ENCODE data around the gene PCOLCE2. TPM values are rescaled to one million over a fixed set of nuclear protein-coding genes. Genes with fewer than 3 reads are reported as not detected.

PCOLCE2 gene
- total and polyA plus RNA-seq, 2 experiments from 2014 or later = 45.4 to 46.4 TPM

DNA sequence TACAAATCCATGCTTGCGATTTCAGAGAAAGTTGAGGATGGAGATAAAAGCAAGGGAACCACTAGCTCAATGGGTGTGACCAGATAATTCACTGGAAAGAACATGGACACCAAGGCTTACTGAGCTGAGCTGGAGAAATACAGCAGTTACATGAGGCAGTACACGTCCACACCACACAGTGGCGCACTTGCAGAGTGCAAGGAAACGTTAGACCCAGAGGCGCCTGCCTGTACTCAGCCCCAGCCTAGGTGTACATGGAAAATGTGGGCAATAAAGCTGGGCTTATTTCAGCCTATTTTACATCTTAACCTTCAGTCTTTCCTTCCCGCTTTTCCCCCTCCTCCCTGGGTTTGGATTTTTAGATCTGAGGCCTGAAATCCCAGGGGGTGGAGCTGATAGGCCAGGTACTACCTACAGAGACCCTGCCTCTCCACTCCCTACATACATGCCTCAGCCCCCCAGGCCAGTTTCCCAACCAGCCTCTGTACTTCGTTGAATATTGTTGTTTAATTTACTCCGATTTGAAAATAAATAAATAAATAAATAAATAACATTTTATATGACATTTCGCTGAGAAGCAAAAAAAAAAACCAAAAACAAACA, 60.1 kb downstream of the PCOLCE2 start:
- H3K9me2 ChIP-seq (ENCODE audit: insufficient read depth) = no peaks in the 10 kb centered on the region
- peak; percentile 86 for DNase-seq
- 17 to 21% methylated on average over 9 of the region's 9 CpGs for WGBS, 2 experiments (ENCODE audit: low coverage in 1 of 2, low lambda C conversion rate in 2 of 2, missing lambda C conversion rate in 2 of 2)
- in situ Hi-C loops (cut with MboI) = loop anchor here (5.0 kb wide), 1 partner anchor 163 kb away; no protein-coding TSS in a partner anchor
- H3K9me3 ChIP-seq (ENCODE audit: low read depth) = no peaks in the 10 kb centered on the region
- no peak overlapping the region for H3K27ac ChIP-seq
- TF ChIP-seq EZH2 (IDR thresholded peaks at IDR 0.05; ENCODE audit: insufficient read depth, poor library complexity, severe bottlenecking) = no peak
- no peak overlapping the region for H3K9ac ChIP-seq
- H4K20me1 ChIP-seq (ENCODE audit: insufficient read depth) = no peaks in the 10 kb centered on the region
- no peaks in the 10 kb centered on the region for H3K27me3 ChIP-seq (replicated peaks; ENCODE audit: insufficient read depth)
- H3F3A ChIP-seq (ENCODE audit: insufficient read depth) = no peaks in the 10 kb centered on the region
- H3K79me2 ChIP-seq (ENCODE audit: insufficient read depth) = no peaks in the 10 kb centered on the region
- H3K4me1 ChIP-seq (ENCODE audit: insufficient read depth) = no peaks in the 10 kb centered on the region
- no peak overlapping the region for H2AFZ ChIP-seq
- H3K4me2 ChIP-seq (ENCODE audit: unreplicated experiment) = no peak overlapping the region
- no peaks in the 10 kb centered on the region for H3K36me3 ChIP-seq (ENCODE audit: low read depth)
- no peak overlapping the region for H3K4me3 ChIP-seq

GRCh38 chr3:142819179-142819578, 69.7 kb downstream of the PCOLCE2 start:
- Histone ChIP-seq H3K4me2 (ENCODE audit: unreplicated experiment) (no peak overlapping the region), H3K27ac (no peak overlapping the region), H3K4me3 (no peak overlapping the region), H3F3A (ENCODE audit: insufficient read depth) (no peaks in the 10 kb centered on the region), H2AFZ (no peak overlapping the region), H3K9ac (no peak overlapping the region), H3K79me2 (ENCODE audit: insufficient read depth) (no peaks in the 10 kb centered on the region), H4K20me1 (ENCODE audit: insufficient read depth) (no peaks in the 10 kb centered on the region), H3K9me2 (ENCODE audit: insufficient read depth) (no peaks in the 10 kb centered on the region), H3K4me1 (ENCODE audit: insufficient read depth) (no peaks in the 10 kb centered on the region), H3K9me3 (ENCODE audit: low read depth) (no peaks in the 10 kb centered on the region), H3K27me3 (replicated peaks; ENCODE audit: insufficient read depth) (no peaks in the 10 kb centered on the region), H3K36me3 (ENCODE audit: low read depth) (no peaks in the 10 kb centered on the region)
- in situ Hi-C loops (cut with MboI) = loop anchor here (10.0 kb wide), 1 partner anchor 224 kb away; the partner anchor contains the start of gene PLS1
- TF ChIP-seq EZH2 (IDR thresholded peaks at IDR 0.05; ENCODE audit: insufficient read depth, poor library complexity, severe bottlenecking) = no peak
- TF ChIP-seq EZH2phosphoT487 (IDR thresholded peaks at IDR 0.05; ENCODE audit: insufficient read depth, low read depth) = no peak
- no peak for DNase-seq

DNA sequence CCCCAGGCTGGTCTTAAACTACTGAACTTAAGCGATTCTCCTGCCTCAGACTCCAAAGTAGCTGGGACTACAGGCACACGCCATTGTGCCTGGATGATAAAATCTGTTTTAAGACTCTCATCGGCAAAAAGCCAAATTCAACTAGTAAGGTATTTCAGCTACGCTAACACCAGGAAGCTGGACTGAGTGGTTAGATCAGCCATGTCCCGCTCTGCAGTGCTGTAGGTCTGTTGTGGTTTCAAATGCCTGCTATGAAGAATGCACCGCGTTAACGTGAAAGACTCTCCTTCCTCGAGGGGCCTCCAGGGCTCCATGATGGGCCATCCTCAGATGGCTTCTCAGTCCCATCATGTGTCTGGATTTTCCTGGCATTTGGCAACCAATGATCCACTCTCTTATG, 70.2 kb downstream of the PCOLCE2 start:
- WGBS, 2 experiments (ENCODE audit: low coverage in 1 of 2, low lambda C conversion rate in 2 of 2, missing lambda C conversion rate in 2 of 2) = 96% methylated on average over 9 of the region's 9 CpGs
- no peak overlapping the region for H3K27ac ChIP-seq
- H2AFZ ChIP-seq = no peak overlapping the region

GRCh38 chr3:142817897-142818296, 71.0 kb downstream of the PCOLCE2 start:
- Histone ChIP-seq H3K4me1 (ENCODE audit: insufficient read depth) (no peaks in the 10 kb centered on the region), H2AFZ (no peak overlapping the region), H3K79me2 (ENCODE audit: insufficient read depth) (no peaks in the 10 kb centered on the region), H4K20me1 (ENCODE audit: insufficient read depth) (no peaks in the 10 kb centered on the region), H3K4me2 (ENCODE audit: unreplicated experiment) (no peak overlapping the region), H3K36me3 (ENCODE audit: low read depth) (no peaks in the 10 kb centered on the region), H3F3A (ENCODE audit: insufficient read depth) (no peaks in the 10 kb centered on the region), H3K9ac (no peak overlapping the region), H3K4me3 (no peak overlapping the region), H3K9me2 (ENCODE audit: insufficient read depth) (no peaks in the 10 kb centered on the region), H3K9me3 (ENCODE audit: low read depth) (no peaks in the 10 kb centered on the region), H3K27me3 (replicated peaks; ENCODE audit: insufficient read depth) (no peaks in the 10 kb centered on the region), H3K27ac (no peak overlapping the region)
- WGBS, 2 experiments (ENCODE audit: low coverage in 1 of 2, low lambda C conversion rate in 2 of 2, missing lambda C conversion rate in 2 of 2) = 90 to 91% methylated on average over 7 of the region's 7 CpGs
- TF ChIP-seq EZH2 (IDR thresholded peaks at IDR 0.05; ENCODE audit: insufficient read depth, poor library complexity, severe bottlenecking) (no peak), EZH2phosphoT487 (IDR thresholded peaks at IDR 0.05; ENCODE audit: insufficient read depth, low read depth) (no peak)
- in situ Hi-C loops (cut with MboI) = loop anchor here (10.0 kb wide), 1 partner anchor 223 kb away; the partner anchor contains the start of gene PLS1
- DNase-seq = no peak

More for the DNA sequence above, 70.2 kb downstream of the PCOLCE2 start:
- in situ Hi-C loops (cut with MboI) = loop anchor here (10.0 kb wide), 1 partner anchor 224 kb away; the partner anchor contains the start of gene PLS1
- DNase-seq = no peak
- H3K27me3 ChIP-seq (replicated peaks; ENCODE audit: insufficient read depth) = no peaks in the 10 kb centered on the region
- no peaks in the 10 kb centered on the region for H3K79me2 ChIP-seq (ENCODE audit: insufficient read depth)
- no peaks in the 10 kb centered on the region for H3K9me3 ChIP-seq (ENCODE audit: low read depth)
- no peaks in the 10 kb centered on the region for H3K36me3 ChIP-seq (ENCODE audit: low read depth)
- no peaks in the 10 kb centered on the region for H3K4me1 ChIP-seq (ENCODE audit: insufficient read depth)
- H3K4me2 ChIP-seq (ENCODE audit: unreplicated experiment) = no peak overlapping the region
- H3F3A ChIP-seq (ENCODE audit: insufficient read depth) = no peaks in the 10 kb centered on the region
- H3K4me3 ChIP-seq = no peak overlapping the region
- TF ChIP-seq EZH2 (IDR thresholded peaks at IDR 0.05; ENCODE audit: insufficient read depth, poor library complexity, severe bottlenecking) = no peak
- no peak for TF ChIP-seq EZH2phosphoT487 (IDR thresholded peaks at IDR 0.05; ENCODE audit: insufficient read depth, low read depth)
- H4K20me1 ChIP-seq (ENCODE audit: insufficient read depth) = no peaks in the 10 kb centered on the region
- no peak overlapping the region for H3K9ac ChIP-seq
- H3K9me2 ChIP-seq (ENCODE audit: insufficient read depth) = no peaks in the 10 kb centered on the region

Data from GM23248 (cell line).